H1 (cell line): ENCODE results near the gene TFAP2A. TPM values are rescaled to one million over a fixed set of nuclear protein-coding genes. Genes with fewer than 3 reads are reported as not detected.

Experiments used
- CTCF ChIA-PET: fragments of 300-600 bp; sonication (Branson Sonifier 250); formaldehyde crosslinking; loops from one replicate; lab custom pipeline; 2021; ENCODE audit not compliant: partially characterized antibody; lab: Charles Lee
- POLR2A ChIA-PET: fragments of 300-600 bp; sonication (Branson Sonifier 250); formaldehyde crosslinking; loops from one replicate; lab custom pipeline; 2021; ENCODE audit warnings: inconsistent platforms; ENCODE audit not compliant: partially characterized antibody; lab: Charles Lee
- DNase-seq, 2 experiments: peaks; one replicate each; pipeline versions ENCODE4 v3.0.0 to v3.0.0-alpha.2; 2010 to 2022; ENCODE audit warnings: low spot score in 2 of 2, low read depth in 1 of 2, mixed read lengths in 1 of 2
- FAIRE-seq: peaks from 2 replicates; lab custom pipeline; 2011; peaks lifted over from hg19 to GRCh38; lab: Jason Lieb, UNC
- H2AFZ ChIP-seq: 2 replicates; pipeline ENCODE4 v1.8.1; 2012; ENCODE audit warnings: low read length, inconsistent platforms
- H2AK5ac ChIP-seq: 2 replicates; pipeline ENCODE4 v1.6.1; 2013; ENCODE audit warnings: low read depth, low read length
- H2BK120ac ChIP-seq: replicated peaks from 2 replicates; pipeline ENCODE3; 2013; ENCODE audit warnings: low read depth, low read length, inconsistent platforms
- H2BK12ac ChIP-seq: 2 replicates; pipeline ENCODE4 v1.6.1; 2013; ENCODE audit warnings: low read depth, low read length
- H2BK15ac ChIP-seq: 2 replicates; pipeline ENCODE4 v1.6.1; 2013; ENCODE audit warnings: low read length
- H2BK20ac ChIP-seq: 2 replicates; pipeline ENCODE4 v1.6.1; 2013; ENCODE audit warnings: low read length
- H2BK5ac ChIP-seq: 2 replicates; pipeline ENCODE4 v1.6.1; 2013; ENCODE audit warnings: low read depth, low read length
- H3K14ac ChIP-seq: 2 replicates; pipeline ENCODE4 v1.6.1; 2013; ENCODE audit warnings: inconsistent platforms; ENCODE audit not compliant: insufficient read length
- H3K18ac ChIP-seq: 2 replicates; pipeline ENCODE4 v1.6.1; 2013; ENCODE audit warnings: low read length; ENCODE audit errors: extremely low read depth
- H3K23ac ChIP-seq: 2 replicates; pipeline ENCODE4 v1.6.1; 2013; ENCODE audit warnings: inconsistent platforms; ENCODE audit not compliant: insufficient read length
- H3K23me2 ChIP-seq: 2 replicates; pipeline ENCODE4 v1.6.1; 2013; ENCODE audit warnings: low read depth, low read length
- H3K27ac ChIP-seq: 2 replicates; pipeline ENCODE4 v1.6.1; 2011; ENCODE audit warnings: low read depth, low read length, inconsistent platforms
- H3K27me3 ChIP-seq, 4 experiments: replicated peaks in 1 of 4; 1 replicate in 1 of 4; 2 replicates in 3 of 4; pipeline versions ENCODE4 v1.6.1 to v1.8.1; 2011 to 2013; ENCODE audit warnings: low read length in 3 of 4, mild to moderate bottlenecking in 3 of 4, inconsistent platforms in 2 of 4, mixed read lengths in 2 of 4, moderate library complexity in 1 of 4; ENCODE audit not compliant: control insufficient read depth in 3 of 4, insufficient read depth in 3 of 4; ENCODE audit errors: extremely low read depth in 1 of 4
- H3K36me3 ChIP-seq, 4 experiments: 2 replicates each; pipeline versions ENCODE4 v1.6.1 to v1.8.1; 2011 to 2013; ENCODE audit warnings: mild to moderate bottlenecking in 4 of 4, low read length in 3 of 4, moderate library complexity in 2 of 4, control low read depth in 1 of 4, inconsistent platforms in 1 of 4; ENCODE audit not compliant: insufficient read depth in 4 of 4, control insufficient read depth in 2 of 4
- H3K4ac ChIP-seq: replicated peaks from 2 replicates; pipeline ENCODE3; 2013; ENCODE audit warnings: low read length, low read depth, mixed read lengths, inconsistent platforms; ENCODE audit not compliant: insufficient read length
- H3K4me1 ChIP-seq, 4 experiments: replicated peaks in 1 of 4; 1 replicate in 1 of 4; 2 replicates in 3 of 4; pipeline versions ENCODE4 v1.6.1 to v1.8.1; 2011 to 2013; ENCODE audit warnings: low read length in 3 of 4, inconsistent platforms in 2 of 4, mixed read lengths in 1 of 4; ENCODE audit not compliant: insufficient read depth in 4 of 4, control insufficient read depth in 3 of 4
- H3K4me2 ChIP-seq, 2 experiments: 2 replicates each; pipeline versions ENCODE4 v1.6.1 to v1.8.1; 2011 to 2013; ENCODE audit warnings: low read depth in 2 of 2, low read length in 2 of 2, control low read depth in 1 of 2, inconsistent platforms in 1 of 2, mild to moderate bottlenecking in 1 of 2; ENCODE audit not compliant: insufficient read depth in 1 of 2
- H3K4me3 ChIP-seq, 4 experiments: fragments of 200-600, 300-600 bp in 1 of 4; sonication (generic), shearing (Covaris generic), sonication (Bioruptor Twin) in 1 of 4; 2 replicates each; pipeline versions ENCODE4 v1.5.1 to v1.8.1; 2011 to 2016; ENCODE audit warnings: low read length in 4 of 4, low read depth in 3 of 4, control low read depth in 2 of 4, inconsistent platforms in 2 of 4, mild to moderate bottlenecking in 2 of 4, mixed read lengths in 1 of 4, moderate library complexity in 1 of 4; ENCODE audit not compliant: insufficient read depth in 2 of 4; ENCODE audit errors: extremely low read depth in 1 of 4
- H3K56ac ChIP-seq: replicated peaks from 2 replicates; pipeline ENCODE3; 2013; ENCODE audit warnings: low read depth, mild to moderate bottlenecking, mixed read lengths, low read length, inconsistent platforms; ENCODE audit not compliant: insufficient read length
- H3K79me1 ChIP-seq: 2 replicates; pipeline ENCODE4 v1.6.1; 2013; ENCODE audit warnings: low read depth, low read length, control low read depth
- H3K79me2 ChIP-seq, 2 experiments: 2 replicates each; pipeline versions ENCODE4 v1.6.1 to v1.8.1; 2012 to 2013; ENCODE audit warnings: low read length in 2 of 2, mild to moderate bottlenecking in 2 of 2, inconsistent platforms in 1 of 2; ENCODE audit not compliant: insufficient read depth in 2 of 2, control insufficient read depth in 1 of 2
- H3K9ac ChIP-seq, 4 experiments: replicated peaks in 1 of 4; 1 replicate in 1 of 4; 2 replicates in 3 of 4; pipeline versions ENCODE4 v1.6.1 to v1.8.1; 2011 to 2013; ENCODE audit warnings: low read depth in 3 of 4, low read length in 3 of 4, control low read depth in 2 of 4, mild to moderate bottlenecking in 2 of 4, moderate library complexity in 2 of 4, inconsistent platforms in 1 of 4; ENCODE audit errors: extremely low read depth in 1 of 4
- H3K9me3 ChIP-seq, 2 experiments: 2 replicates each; pipeline versions ENCODE4 v1.6.1 to v1.8.1; 2012 to 2013; ENCODE audit warnings: mild to moderate bottlenecking in 2 of 2, moderate library complexity in 2 of 2, control low read depth in 1 of 2, inconsistent platforms in 1 of 2, low read depth in 1 of 2, low read length in 1 of 2, mixed read lengths in 1 of 2; ENCODE audit not compliant: insufficient read depth in 2 of 2
- H4K20me1 ChIP-seq, 2 experiments: replicated peaks in 1 of 2; 2 replicates each; pipeline versions ENCODE3 to v1.8.1; 2011 to 2013; ENCODE audit warnings: inconsistent platforms in 2 of 2, low read length in 2 of 2, mild to moderate bottlenecking in 1 of 2; ENCODE audit not compliant: insufficient read depth in 2 of 2, control insufficient read depth in 1 of 2
- H4K5ac ChIP-seq: 2 replicates; pipeline ENCODE4 v1.6.1; 2013; ENCODE audit warnings: low read length, low read depth, mixed read lengths, inconsistent platforms; ENCODE audit not compliant: insufficient read length
- H4K8ac ChIP-seq: 2 replicates; pipeline ENCODE4 v1.8.0; 2013; ENCODE audit warnings: mild to moderate bottlenecking, moderate library complexity, low read length, inconsistent platforms; ENCODE audit not compliant: insufficient read depth; ENCODE audit errors: extremely low read depth
- H4K91ac ChIP-seq: replicated peaks from 2 replicates; pipeline ENCODE3; 2013; ENCODE audit warnings: low read length, mixed read lengths, inconsistent platforms; ENCODE audit not compliant: insufficient read length
- CTCF ChIP-seq, 3 experiments: IDR thresholded peaks; 1 replicate in 2 of 3; 2 replicates in 1 of 3; pipeline versions ENCODE4 v1.5.1 to v1.6.1; 2011; ENCODE audit warnings: low read length in 3 of 3, mild to moderate bottlenecking in 3 of 3, inconsistent platforms in 2 of 3, low read depth in 1 of 3, moderate library complexity in 1 of 3; ENCODE audit not compliant: insufficient read depth in 1 of 3; ENCODE audit errors: control extremely low read depth in 1 of 3
- KDM4A ChIP-seq: IDR thresholded peaks from one replicate; pipeline ENCODE4 v1.7.1; 2012; ENCODE audit warnings: low read depth, mild to moderate bottlenecking, moderate library complexity, low read length, inconsistent platforms; ENCODE audit not compliant: severe bottlenecking
- RBBP5 ChIP-seq: IDR thresholded peaks from 2 replicates; pipeline ENCODE4 v1.7.1; 2012; ENCODE audit warnings: low read depth, mild to moderate bottlenecking, inconsistent platforms, low read length, moderate library complexity, borderline replicate concordance
- RNF2 ChIP-seq: fragments of 200-900, 300-1000 bp; sonication (generic); IDR thresholded peaks from 2 replicates; pipeline ENCODE4 v1.7.1; 2016; ENCODE audit warnings: borderline replicate concordance, low read depth, mild to moderate bottlenecking, antibody characterized with exemption, low read length; ENCODE audit not compliant: poor library complexity, severe bottlenecking; ENCODE audit errors: missing control alignments
- SIN3A ChIP-seq, 2 experiments: IDR thresholded peaks in 1 of 2; conservative IDR thresholded peaks in 1 of 2; 2 replicates each; pipeline ENCODE4 v1.6.1; 2011 to 2012; ENCODE audit warnings: low read length in 2 of 2, improper control_type of control experiment in 1 of 2, low read depth in 1 of 2, mild to moderate bottlenecking in 1 of 2
- TAF1 ChIP-seq: IDR thresholded peaks from 2 replicates; pipeline ENCODE4 v1.6.1; 2011; ENCODE audit warnings: mild to moderate bottlenecking, low read depth, low read length
- TEAD4 ChIP-seq: IDR thresholded peaks from 2 replicates; pipeline ENCODE4 v1.6.1; 2012; ENCODE audit warnings: low read depth, low read length, inconsistent platforms, mixed read lengths
- WGBS, 2 experiments: shearing (Covaris generic) in 1 of 2; methylation state at CpG; one replicate each; pipeline versions ENCODE4 v1.1.6 to v1.1.7; 2013 to 2015; ENCODE audit warnings: low lambda C conversion rate in 2 of 2, mixed read lengths in 2 of 2, inconsistent platforms in 1 of 2, low coverage in 1 of 2, missing lambda C conversion rate in 1 of 2; ENCODE audit not compliant: insufficient replicate concordance in 2 of 2, insufficient coverage in 1 of 2, insufficient read length in 1 of 2; ENCODE audit errors: extremely low coverage in 1 of 2, missing lambda C conversion rate in 1 of 2; 5-methylcytosine and 5-hydroxymethylcytosine counted together
- polyA plus RNA-seq, 7 experiments: library from polyadenylated mRNA; depleted of rRNA in 3 of 7; stranded (reverse) in 5 of 7; unstranded in 2 of 7; fragments of >200 nt in 5 of 7; fragments of 200-250 nt in 2 of 7; gene quantifications; 1 replicate in 5 of 7; 2 replicates in 1 of 7; 4 replicates in 1 of 7; pipeline versions ENCODE4 v1.2.1 to v1.2.3, GENCODE V29; 2011 to 2013; ENCODE audit warnings: missing spikeins in 2 of 7, mixed read lengths in 2 of 7
- total RNA-seq: library from RNA; stranded (reverse); fragmentation: NEBNext Ultra II Directional; extraction: Animal tissue kit (Norgen Biotek cat#: 25700); gene quantifications from 2 replicates; pipeline ENCODE4 v1.2.1, GENCODE V29; 2021

The TFAP2A gene
- total and polyA plus RNA-seq, 2 of the 8 experiments (the other 6 are each of a cell fraction or from before 2014, with no cell fraction given): 0.23 TPM; not detected in 1

- Histone ChIP-seq H3K27ac (no peak overlapping the region; the same call in 1 of the 2 replicates), H3K18ac (peak overlapping the region; percentile 84), H4K91ac (peak overlapping the region; percentile 22), H3K4me1 (peaks cover 3 to 14% (median 13%) of the 10 kb centered on the region in 4 experiments), H3K4me2 (peak overlapping the region; percentile 79 to 94), H3K36me3 (no peaks in the 10 kb centered on the region; a peak in 1 of 8 replicates), H3K79me1 (no peaks in the 10 kb centered on the region), H3K14ac (no peak overlapping the region), H3K4ac (no peak overlapping the region), H2BK12ac (no peak overlapping the region), H3K23me2 (peaks cover 9% of the 10 kb centered on the region; the same call in 1 of the 2 replicates), H3K9me3 (no peaks in the 10 kb centered on the region; a peak in 1 of 4 replicates), H3K9ac (peak overlapping the region in 3 of 4 experiments; percentile 34 to 47 (median 35); a peak in 4 of 7 replicates), H2BK20ac (no peak overlapping the region), H2BK5ac (peak overlapping the region; percentile 56; the same call in 1 of the 2 replicates), H2BK120ac (peak overlapping the region; percentile 21), H3K56ac (peak overlapping the region; percentile 79), H4K5ac (peak overlapping the region; percentile 7), H2AFZ (peak overlapping the region; percentile 59; the same call in 1 of the 2 replicates), H4K20me1 (peaks cover 0 to 3% of the 10 kb centered on the region in 2 experiments), H3K23ac (no peak overlapping the region), H4K8ac (peak overlapping the region; percentile 87; the same call in 1 of the 2 replicates), H2AK5ac (no peak overlapping the region), H3K4me3 (peak overlapping the region; percentile 43 to 70 (median 60)), H3K79me2 (no peaks in the 10 kb centered on the region), H3K27me3 (peaks cover 57 to 92% (median 78%) of the 10 kb centered on the region in 4 experiments), H2BK15ac (no peak overlapping the region; the same call in 1 of the 2 replicates)
- FAIRE-seq (no peak), DNase-seq (no peak)
- ChIA-PET POLR2A (interaction anchor here (0.7 to 2.7 kb wide), 5 partner anchors 8 to 14 kb away, joined by 3 to 8 read pairs (median 4); partner anchors contain the start of gene TFAP2A), CTCF (interaction anchor here (0.9 to 2.8 kb wide), 5 partner anchors 9 to 375 kb away, joined by 3 to 24 read pairs (median 9); partner anchors contain the start of gene TFAP2A)
- 4% methylated on average over 31 of the region's 31 CpGs; no CpG with 5 or more reads in 1 of the 2 experiments for WGBS, 2 experiments
- TF ChIP-seq RNF2 (peak; percentile 70), SIN3A (conservative IDR thresholded peaks at IDR 0.05 in 1 of 2, IDR thresholded peaks at IDR 0.05 in 1 of 2; ENCODE audit: low read depth in 1 of 2, low read length in 2 of 2) (no peak), KDM4A (peak; percentile 46), TAF1 (no peak), CTCF (IDR thresholded peaks at IDR 0.05; ENCODE audit: control extremely low read depth in 1 of 3, insufficient read depth in 1 of 3, low read depth in 1 of 3, low read length in 3 of 3) (no peak), TEAD4 (no peak), RBBP5 (peak; percentile 65; the same call in 1 of the 2 replicates)
Observed at GRCh38 chr6:10404799-10405512, 9.9 kb downstream of the TFAP2A start.
